ENCODE data around the gene PHRF1. TPM values are rescaled to one million over a fixed set of nuclear protein-coding genes. Genes with fewer than 3 reads are reported as not detected.
"Not testable (repeated sequence)": the region's sequence is repeated elsewhere in the genome, so short reads cannot be mapped to it uniquely, and the experiment has no call there.

Gene PHRF1
- total RNA-seq, 1 experiment from 2014 or later: 42.3 TPM

DNA sequence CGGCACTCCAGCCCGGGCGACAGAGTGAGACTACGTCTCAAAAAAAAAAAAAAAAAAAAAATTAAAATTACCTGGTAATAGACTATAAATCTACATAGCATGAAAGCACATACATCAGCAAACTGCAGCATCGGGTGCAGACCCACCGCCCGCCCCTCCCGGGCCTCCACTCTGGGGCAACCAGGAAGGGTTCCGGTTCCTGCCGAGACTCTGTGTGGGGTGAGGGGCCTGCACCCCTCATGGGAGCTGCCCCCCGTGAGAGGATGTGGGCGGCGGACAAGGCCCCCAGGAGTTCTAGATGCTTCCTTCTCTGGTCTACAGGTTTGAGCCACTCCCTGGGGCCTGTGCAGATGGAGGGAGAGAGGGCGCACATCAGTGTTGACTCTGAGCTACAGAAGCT, 69.9 kb downstream of the PHRF1 start:
- BruUV-seq (replicated peaks): no TSS peak
- no peak overlapping the region for H3K27ac Mint-ChIP-seq (ENCODE audit: unreplicated experiment)

DNA sequence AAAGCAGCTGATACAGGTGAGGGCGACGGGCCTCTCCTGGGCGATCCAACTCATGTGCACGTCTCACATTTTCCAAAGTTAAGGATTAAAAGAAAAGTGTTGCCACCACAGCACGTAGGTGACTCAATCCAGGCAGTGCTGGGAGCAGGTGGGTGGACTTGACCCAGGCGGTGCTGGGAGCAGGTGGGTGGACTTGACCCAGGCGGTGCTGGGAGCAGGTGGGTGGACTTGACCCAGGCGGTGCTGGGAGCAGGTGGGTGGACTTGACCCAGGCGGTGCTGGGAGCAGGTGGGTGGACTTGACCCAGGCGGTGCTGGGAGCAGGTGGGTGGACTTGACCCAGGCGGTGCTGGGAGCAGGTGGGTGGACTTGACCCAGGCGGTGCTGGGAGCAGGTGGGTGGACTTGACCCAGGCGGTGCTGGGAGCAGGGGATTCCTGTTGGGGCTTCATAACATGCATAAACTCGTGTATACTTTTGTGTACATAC, 71.4 kb downstream of the PHRF1 start:
- CTCF ChIA-PET; intact Hi-C loops (cut with micrococcal nuclease; ENCODE audit: unreplicated experiment); DNase-seq; H3K27ac Mint-ChIP-seq (ENCODE audit: unreplicated experiment); H3K9me3 Mint-ChIP-seq (ENCODE audit: low read depth, unreplicated experiment); H3K27me3 Mint-ChIP-seq (ENCODE audit: unreplicated experiment); H3K4me3 Mint-ChIP-seq (ENCODE audit: low read depth, unreplicated experiment); H3K4me1 Mint-ChIP-seq (ENCODE audit: low read depth, unreplicated experiment); BruUV-seq (replicated peaks): not testable (repeated sequence)
- H3K36me3 Mint-ChIP-seq (ENCODE audit: insufficient read depth, unreplicated experiment): peaks cover 56% of the 10 kb centered on the region

More for the DNA sequence above, 69.9 kb downstream of the PHRF1 start:
- CTCF ChIA-PET: no interaction called here
- peaks cover 55% of the 10 kb centered on the region for H3K36me3 Mint-ChIP-seq (ENCODE audit: insufficient read depth, unreplicated experiment)
- DNase-seq: no peak
- H3K4me3 Mint-ChIP-seq (ENCODE audit: low read depth, unreplicated experiment): no peak overlapping the region
- H3K27me3 Mint-ChIP-seq (ENCODE audit: unreplicated experiment): no peaks in the 10 kb centered on the region
- H3K9me3 Mint-ChIP-seq (ENCODE audit: low read depth, unreplicated experiment): no peaks in the 10 kb centered on the region
- TF ChIP-seq, protein P1, sequence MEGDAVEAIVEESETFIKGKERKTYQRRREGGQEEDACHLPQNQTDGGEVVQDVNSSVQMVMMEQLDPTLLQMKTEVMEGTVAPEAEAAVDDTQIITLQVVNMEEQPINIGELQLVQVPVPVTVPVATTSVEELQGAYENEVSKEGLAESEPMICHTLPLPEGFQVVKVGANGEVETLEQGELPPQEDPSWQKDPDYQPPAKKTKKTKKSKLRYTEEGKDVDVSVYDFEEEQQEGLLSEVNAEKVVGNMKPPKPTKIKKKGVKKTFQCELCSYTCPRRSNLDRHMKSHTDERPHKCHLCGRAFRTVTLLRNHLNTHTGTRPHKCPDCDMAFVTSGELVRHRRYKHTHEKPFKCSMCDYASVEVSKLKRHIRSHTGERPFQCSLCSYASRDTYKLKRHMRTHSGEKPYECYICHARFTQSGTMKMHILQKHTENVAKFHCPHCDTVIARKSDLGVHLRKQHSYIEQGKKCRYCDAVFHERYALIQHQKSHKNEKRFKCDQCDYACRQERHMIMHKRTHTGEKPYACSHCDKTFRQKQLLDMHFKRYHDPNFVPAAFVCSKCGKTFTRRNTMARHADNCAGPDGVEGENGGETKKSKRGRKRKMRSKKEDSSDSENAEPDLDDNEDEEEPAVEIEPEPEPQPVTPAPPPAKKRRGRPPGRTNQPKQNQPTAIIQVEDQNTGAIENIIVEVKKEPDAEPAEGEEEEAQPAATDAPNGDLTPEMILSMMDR (IDR thresholded peaks at IDR 0.05; ENCODE audit: unreplicated experiment): no peak
- intact Hi-C loops (cut with micrococcal nuclease; ENCODE audit: unreplicated experiment): no loop called here
- no peaks in the 10 kb centered on the region for H3K4me1 Mint-ChIP-seq (ENCODE audit: low read depth, unreplicated experiment)

DNA sequence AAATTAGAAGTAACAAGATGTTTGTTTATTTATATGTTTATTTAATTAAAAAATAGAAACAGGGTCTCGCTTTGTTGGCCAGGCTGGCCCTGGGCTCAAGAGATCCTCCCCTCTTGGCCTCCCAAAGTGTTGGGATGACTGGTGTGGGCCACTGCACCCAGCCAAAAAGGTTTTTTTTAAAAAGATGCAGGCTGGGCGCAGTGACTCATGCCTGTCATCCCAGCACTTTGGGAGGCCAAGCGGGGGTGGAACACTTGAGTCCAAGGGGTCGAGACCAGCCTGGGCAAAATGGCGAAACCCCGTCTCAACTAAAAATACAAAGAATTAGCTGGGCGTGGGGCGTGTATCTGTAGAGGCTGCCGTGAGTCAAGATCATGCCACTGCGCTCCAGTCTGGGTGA, 74.2 kb downstream of the PHRF1 start:
- H3K27me3 Mint-ChIP-seq (ENCODE audit: unreplicated experiment): no peaks in the 10 kb centered on the region
- no peak for DNase-seq
- no peak overlapping the region for H3K27ac Mint-ChIP-seq (ENCODE audit: unreplicated experiment)
- H3K4me1 Mint-ChIP-seq (ENCODE audit: low read depth, unreplicated experiment): peaks cover 11% of the 10 kb centered on the region
- peaks cover 67% of the 10 kb centered on the region for H3K36me3 Mint-ChIP-seq (ENCODE audit: insufficient read depth, unreplicated experiment)
- TF ChIP-seq, protein P1 (IDR thresholded peaks at IDR 0.05; ENCODE audit: unreplicated experiment): no peak
- intact Hi-C loops (cut with micrococcal nuclease; ENCODE audit: unreplicated experiment): no loop called here
- no peaks in the 10 kb centered on the region for H3K9me3 Mint-ChIP-seq (ENCODE audit: low read depth, unreplicated experiment)
- no peak overlapping the region for H3K4me3 Mint-ChIP-seq (ENCODE audit: low read depth, unreplicated experiment)
- CTCF ChIA-PET: no interaction called here
- BruUV-seq (replicated peaks): no TSS peak

DNA sequence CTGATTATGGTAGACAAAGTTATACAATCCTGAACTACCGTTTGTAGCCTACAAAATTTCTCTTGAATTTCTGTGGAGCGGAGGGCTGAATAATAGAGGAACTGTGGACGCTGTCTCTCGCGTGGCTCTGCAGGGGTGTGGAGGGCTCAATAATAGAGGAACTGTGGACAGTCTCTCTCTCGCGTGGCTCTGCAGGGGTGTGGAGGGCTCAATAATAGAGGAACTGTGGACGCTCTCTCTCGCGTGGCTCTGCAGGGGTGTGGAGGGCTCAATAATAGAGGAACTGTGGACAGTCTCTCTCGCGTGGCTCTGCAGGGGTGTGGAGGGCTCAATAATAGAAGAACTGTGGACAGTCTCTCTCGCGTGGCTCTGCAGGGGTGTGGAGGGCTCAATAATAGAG, 76.9 kb downstream of the PHRF1 start:
- H3K9me3 Mint-ChIP-seq (ENCODE audit: low read depth, unreplicated experiment); intact Hi-C loops (cut with micrococcal nuclease; ENCODE audit: unreplicated experiment); BruUV-seq (replicated peaks); H3K27me3 Mint-ChIP-seq (ENCODE audit: unreplicated experiment); DNase-seq; H3K27ac Mint-ChIP-seq (ENCODE audit: unreplicated experiment); H3K4me3 Mint-ChIP-seq (ENCODE audit: low read depth, unreplicated experiment): not testable (repeated sequence)
- peaks cover 13% of the 10 kb centered on the region for H3K4me1 Mint-ChIP-seq (ENCODE audit: low read depth, unreplicated experiment)
- H3K36me3 Mint-ChIP-seq (ENCODE audit: insufficient read depth, unreplicated experiment): peaks cover 65% of the 10 kb centered on the region
- CTCF ChIA-PET: interaction anchor here (0.7 kb wide), 2 partner anchors 39 to 1594 kb away, joined by 4 to 8 read pairs; no protein-coding TSS in a partner anchor

DNA sequence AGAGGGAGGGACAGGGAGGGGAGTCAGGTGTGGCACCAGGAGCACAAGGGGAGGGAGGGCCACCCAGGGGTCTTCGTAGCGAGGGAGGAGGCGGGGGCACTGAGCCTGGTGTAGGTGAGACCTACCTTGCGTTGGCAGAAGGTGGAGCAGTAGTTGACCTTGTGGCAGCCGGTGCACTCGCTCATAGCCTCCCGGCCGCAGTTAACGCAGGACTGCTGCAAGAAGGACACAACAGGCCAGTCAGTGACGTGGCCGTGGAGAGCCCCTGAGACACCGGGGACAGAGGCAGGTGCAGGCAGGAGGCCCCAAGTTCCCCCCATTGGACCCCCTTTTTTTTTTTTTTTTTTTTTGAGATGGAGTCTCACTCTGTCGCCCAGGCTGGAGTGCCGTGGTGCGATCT, 77.6 kb downstream of the PHRF1 start:
- Mint-ChIP-seq H3K4me3 (ENCODE audit: low read depth, unreplicated experiment) (no peak overlapping the region), H3K36me3 (ENCODE audit: insufficient read depth, unreplicated experiment) (peaks cover 60% of the 10 kb centered on the region)

DNA sequence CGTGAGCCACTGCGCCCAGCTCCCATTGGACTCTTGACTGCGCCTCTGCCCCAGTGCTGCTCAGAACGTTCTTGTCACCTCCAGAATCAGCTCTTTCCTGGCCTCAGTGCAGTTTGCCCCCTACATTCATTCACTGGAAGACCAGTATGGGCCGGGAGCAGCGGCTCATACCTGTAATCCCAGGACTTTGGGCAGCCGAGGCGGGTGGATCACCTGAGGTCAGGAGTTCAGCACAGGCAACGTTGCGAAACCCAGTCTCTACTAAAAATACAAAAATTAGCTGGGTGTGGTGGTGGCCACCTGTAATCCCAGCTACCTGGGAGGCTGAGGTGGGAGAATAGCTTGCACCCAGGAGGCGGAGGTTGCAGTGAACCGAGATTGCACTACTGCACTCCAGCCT, 78.2 kb downstream of the PHRF1 start:
- intact Hi-C loops (cut with micrococcal nuclease; ENCODE audit: unreplicated experiment); BruUV-seq (replicated peaks); H3K9me3 Mint-ChIP-seq (ENCODE audit: low read depth, unreplicated experiment); DNase-seq; H3K27me3 Mint-ChIP-seq (ENCODE audit: unreplicated experiment); H3K27ac Mint-ChIP-seq (ENCODE audit: unreplicated experiment); H3K4me3 Mint-ChIP-seq (ENCODE audit: low read depth, unreplicated experiment): not testable (repeated sequence)
- Mint-ChIP-seq H3K36me3 (ENCODE audit: insufficient read depth, unreplicated experiment) (peaks cover 65% of the 10 kb centered on the region), H3K4me1 (ENCODE audit: low read depth, unreplicated experiment) (peaks cover 13% of the 10 kb centered on the region)
- CTCF ChIA-PET: interaction anchor here (1.3 kb wide), 1 partner anchor 41 kb away, joined by 5 read pairs; the partner anchor contains the start of genes DEAF1 and TMEM80

More for the DNA sequence above, 77.6 kb downstream of the PHRF1 start:
- intact Hi-C loops (cut with micrococcal nuclease; ENCODE audit: unreplicated experiment): no loop called here
- Mint-ChIP-seq H3K27me3 (ENCODE audit: unreplicated experiment) (no peaks in the 10 kb centered on the region), H3K4me1 (ENCODE audit: low read depth, unreplicated experiment) (peaks cover 13% of the 10 kb centered on the region), H3K9me3 (ENCODE audit: low read depth, unreplicated experiment) (no peaks in the 10 kb centered on the region), H3K27ac (ENCODE audit: unreplicated experiment) (no peak overlapping the region)
- no peak for DNase-seq
- TF ChIP-seq, protein P1 (IDR thresholded peaks at IDR 0.05; ENCODE audit: unreplicated experiment): no peak
- BruUV-seq (replicated peaks): no TSS peak
- CTCF ChIA-PET: no interaction called here

Data from Calu3 (cell line).